Measurements from ENCODE around the gene SEMA6B. TPM values are rescaled to one million over a fixed set of nuclear protein-coding genes. Genes with fewer than 3 reads are reported as not detected.

SEMA6B gene
- polyA plus RNA-seq, 1 donor (not counting 4 experiments of a cell fraction or from before 2014, with no cell fraction given) = 0.41 TPM

GRCh38 chr19:4503825-4504170, 55.7 kb downstream of the SEMA6B start:
- Histone ChIP-seq H3K27me3 (ENCODE audit: control insufficient read depth, extremely low read depth, insufficient read depth, low read length) (no peaks in the 10 kb centered on the region), H3K79me2 (ENCODE audit: control insufficient read depth, insufficient read depth, low read length) (no peaks in the 10 kb centered on the region), H2AFZ (ENCODE audit: control insufficient read depth, low read length) (no peak overlapping the region), H3K9me3 (ENCODE audit: control insufficient read depth, low read depth, low read length) (no peaks in the 10 kb centered on the region), H3K4me2 (ENCODE audit: control insufficient read depth, extremely low read depth, insufficient read depth, low read depth, low read length) (no peak overlapping the region), H3K27ac (ENCODE audit: control insufficient read depth, insufficient read depth, low read length) (no peak overlapping the region), H3K4me1 (ENCODE audit: control insufficient read depth, extremely low read depth, insufficient read depth, low read length) (peaks cover 8% of the 10 kb centered on the region), H3K9ac (ENCODE audit: control insufficient read depth, extremely low read depth, insufficient read depth, low read length) (no peak overlapping the region), H3K9me1 (ENCODE audit: control insufficient read depth, extremely low read depth, insufficient read depth, low read length) (peaks cover 2% of the 10 kb centered on the region), H4K20me1 (ENCODE audit: control insufficient read depth, extremely low read depth, insufficient read depth, low read length) (no peaks in the 10 kb centered on the region), H3K36me3 (ENCODE audit: control insufficient read depth in 2 of 2, extremely low read depth in 1 of 2, insufficient read depth in 2 of 2, low read length in 2 of 2) (peaks cover 13 to 16% of the 10 kb centered on the region in 2 experiments), H3K4me3 (ENCODE audit: control insufficient read depth in 2 of 3, extremely low read depth in 1 of 3, insufficient read depth in 2 of 3, low read depth in 1 of 3, low read length in 3 of 3) (no peak overlapping the region)
- DNase-seq (ENCODE audit: low read depth, low spot score) (no peak), FAIRE-seq (no peak)
- TF ChIP-seq EZH2 (IDR thresholded peaks at IDR 0.05; ENCODE audit: low read length) = no peak
- TF ChIP-seq CTCF (optimal IDR thresholded peaks at IDR 0.05 in 1 of 3, IDR thresholded peaks at IDR 0.05 in 1 of 3, conservative IDR thresholded peaks at IDR 0.05 in 1 of 3; ENCODE audit: extremely low read depth in 1 of 3, insufficient read depth in 2 of 3, low read length in 3 of 3) = no peak
- dilution Hi-C loops (cut with MboI; ENCODE audit: extremely low pct_ligation_motif_present, low sequenced_read_pairs) = no loop called here

- Histone ChIP-seq H3K4me1 (ENCODE audit: control insufficient read depth, extremely low read depth, insufficient read depth, low read length) (peaks cover 8% of the 10 kb centered on the region), H2AFZ (ENCODE audit: control insufficient read depth, low read length) (no peak overlapping the region), H3K27me3 (ENCODE audit: control insufficient read depth, extremely low read depth, insufficient read depth, low read length) (no peaks in the 10 kb centered on the region), H3K36me3 (ENCODE audit: control insufficient read depth in 2 of 2, extremely low read depth in 1 of 2, insufficient read depth in 2 of 2, low read length in 2 of 2) (peaks cover 13 to 18% of the 10 kb centered on the region in 2 experiments), H3K27ac (ENCODE audit: control insufficient read depth, insufficient read depth, low read length) (no peak overlapping the region), H3K9me1 (ENCODE audit: control insufficient read depth, extremely low read depth, insufficient read depth, low read length) (peaks cover 2% of the 10 kb centered on the region), H3K9ac (ENCODE audit: control insufficient read depth, extremely low read depth, insufficient read depth, low read length) (no peak overlapping the region), H3K9me3 (ENCODE audit: control insufficient read depth, low read depth, low read length) (no peaks in the 10 kb centered on the region), H3K79me2 (ENCODE audit: control insufficient read depth, insufficient read depth, low read length) (no peaks in the 10 kb centered on the region), H3K4me2 (ENCODE audit: control insufficient read depth, extremely low read depth, insufficient read depth, low read depth, low read length) (no peak overlapping the region), H3K4me3 (ENCODE audit: control insufficient read depth in 2 of 3, extremely low read depth in 1 of 3, insufficient read depth in 2 of 3, low read depth in 1 of 3, low read length in 3 of 3) (no peak overlapping the region), H4K20me1 (ENCODE audit: control insufficient read depth, extremely low read depth, insufficient read depth, low read length) (no peaks in the 10 kb centered on the region)
- no peak for FAIRE-seq
- dilution Hi-C loops (cut with MboI; ENCODE audit: extremely low pct_ligation_motif_present, low sequenced_read_pairs) = no loop called here
- DNase-seq (ENCODE audit: low read depth, low spot score) = no peak
- TF ChIP-seq EZH2 (IDR thresholded peaks at IDR 0.05; ENCODE audit: low read length) (no peak), CTCF (optimal IDR thresholded peaks at IDR 0.05 in 1 of 3, IDR thresholded peaks at IDR 0.05 in 1 of 3, conservative IDR thresholded peaks at IDR 0.05 in 1 of 3; ENCODE audit: extremely low read depth in 1 of 3, insufficient read depth in 2 of 3, low read length in 3 of 3) (no peak)
Observed at GRCh38 chr19:4503132-4503824, 56.2 kb downstream of the SEMA6B start.

Data from keratinocyte (primary cell).